GM18951 (cell line): Measurements from ENCODE around the gene NKX2-2.
"Not testable (repeated sequence)": the region's sequence is repeated elsewhere in the genome, so short reads cannot be mapped to it uniquely, and the experiment has no call there.

Source experiments
- POLR2A ChIP-seq: IDR thresholded peaks from 4 replicates; pipeline ENCODE4 v1.6.1; 2011; ENCODE audit warnings: mild to moderate bottlenecking; ENCODE audit not compliant: insufficient read length, insufficient read depth; ENCODE audit errors: extremely low read depth
- in situ Hi-C: fragments of 300-500 bp; cut with MboI; formaldehyde crosslinking; loops from one replicate; pipeline ENCODE4 v1.12.0; 2022; ENCODE audit warnings: low sequenced_read_pairs, mixed read lengths, inconsistent platforms; ENCODE audit not compliant: unreplicated experiment

The NKX2-2 gene

DNA sequence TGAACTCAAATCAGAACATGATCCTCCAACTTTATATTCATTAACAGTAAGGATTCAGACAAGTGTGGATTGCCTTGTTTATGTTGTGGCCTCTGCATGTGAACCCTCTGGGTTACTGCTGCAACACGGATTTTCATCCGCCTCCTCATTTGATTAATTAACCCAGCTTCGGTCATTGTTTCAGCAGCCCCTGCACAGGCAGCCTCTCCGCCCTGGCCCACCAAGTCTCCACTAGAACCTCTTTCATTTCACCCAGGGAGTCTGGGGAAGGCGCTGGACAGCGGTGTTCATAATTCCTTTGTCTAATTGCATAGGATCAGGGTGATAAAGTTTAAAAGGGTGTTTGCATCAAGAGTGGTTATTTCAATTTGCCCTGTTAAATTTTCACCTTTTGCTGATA, 15.7 kb downstream of the NKX2-2 start:
- no peak for TF ChIP-seq POLR2A
- in situ Hi-C loops = no loop called here

DNA sequence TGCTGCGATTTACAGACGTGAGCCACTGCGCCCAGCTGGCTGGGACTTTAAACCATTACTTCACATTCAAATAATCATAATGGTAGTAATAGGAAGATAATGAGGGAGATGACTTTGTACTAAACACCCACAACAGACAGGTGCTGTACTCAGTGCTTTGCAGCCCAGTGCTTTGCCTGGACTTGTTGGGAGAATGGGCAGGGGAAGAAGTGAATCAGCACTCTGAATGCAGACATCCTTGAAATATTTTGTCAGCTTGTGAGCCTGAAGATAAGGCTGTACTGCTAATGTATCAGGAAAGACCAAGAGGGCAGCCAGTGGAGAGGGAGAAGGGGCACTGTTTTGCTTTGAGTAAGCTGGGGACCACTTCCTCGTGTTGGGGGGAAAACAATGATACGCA, 17.4 kb downstream of the NKX2-2 start:
- TF ChIP-seq POLR2A = no peak
- in situ Hi-C loops = no loop called here

DNA sequence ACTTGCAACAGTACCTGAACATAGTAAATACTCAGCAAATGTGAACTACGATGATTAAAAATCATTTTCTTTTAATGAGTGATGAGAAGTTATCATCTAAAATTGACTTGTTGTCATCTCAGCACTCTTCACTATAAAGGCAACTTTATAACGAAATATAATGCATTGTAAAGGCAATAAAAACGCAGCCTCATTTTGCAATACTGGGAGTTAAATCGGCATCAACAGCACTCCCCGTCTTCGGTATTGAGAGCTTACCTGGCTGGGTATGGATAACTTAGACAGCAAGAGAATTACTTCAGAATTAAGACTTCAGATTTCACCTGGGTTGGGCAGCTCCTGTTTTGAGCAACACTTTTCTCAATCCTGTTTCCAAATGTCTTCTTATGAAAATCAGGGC, 20.8 kb downstream of the NKX2-2 start:
- no peak for TF ChIP-seq POLR2A
- in situ Hi-C loops = no loop called here

DNA sequence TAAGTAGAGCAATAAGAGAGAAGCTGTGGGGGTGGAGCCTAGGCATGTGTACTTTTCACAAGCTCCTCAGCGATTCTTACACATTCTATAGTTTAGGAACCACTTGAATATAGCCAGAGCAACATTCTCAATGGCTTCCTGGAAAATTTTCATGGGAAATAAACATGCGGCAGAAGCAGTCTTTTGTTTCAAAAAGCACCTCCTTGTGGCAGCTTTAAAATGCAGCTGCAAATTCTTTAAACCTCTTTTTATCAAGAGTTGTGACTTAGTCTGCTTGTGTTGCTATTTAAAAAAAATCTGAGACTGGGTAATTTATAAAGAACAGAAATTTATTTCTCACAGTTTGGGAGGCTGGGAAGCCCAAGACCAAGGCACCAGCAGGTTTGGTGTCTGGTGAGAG, 23.8 kb downstream of the NKX2-2 start:
- TF ChIP-seq POLR2A = no peak
- in situ Hi-C loops = no loop called here

DNA sequence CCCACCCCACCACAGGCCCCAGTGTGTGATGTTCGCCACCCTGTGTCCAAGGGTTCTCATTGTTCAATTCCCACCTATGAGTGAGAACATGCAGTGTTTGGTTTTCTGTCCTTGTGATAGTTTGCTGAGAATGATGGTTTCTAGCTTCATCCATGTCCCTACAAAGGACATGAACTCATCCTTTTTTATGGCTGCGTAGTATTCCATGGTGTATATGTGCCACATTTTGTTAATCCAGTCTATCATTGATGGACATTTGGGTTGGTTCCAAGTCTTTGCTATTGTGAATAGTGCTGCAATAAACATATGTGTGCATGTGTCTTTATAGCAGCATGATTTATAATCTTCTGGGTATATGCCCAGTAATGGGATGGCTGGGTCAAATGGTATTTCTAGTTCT, 33.7 kb downstream of the NKX2-2 start:
- in situ Hi-C loops = not testable (repeated sequence)

DNA sequence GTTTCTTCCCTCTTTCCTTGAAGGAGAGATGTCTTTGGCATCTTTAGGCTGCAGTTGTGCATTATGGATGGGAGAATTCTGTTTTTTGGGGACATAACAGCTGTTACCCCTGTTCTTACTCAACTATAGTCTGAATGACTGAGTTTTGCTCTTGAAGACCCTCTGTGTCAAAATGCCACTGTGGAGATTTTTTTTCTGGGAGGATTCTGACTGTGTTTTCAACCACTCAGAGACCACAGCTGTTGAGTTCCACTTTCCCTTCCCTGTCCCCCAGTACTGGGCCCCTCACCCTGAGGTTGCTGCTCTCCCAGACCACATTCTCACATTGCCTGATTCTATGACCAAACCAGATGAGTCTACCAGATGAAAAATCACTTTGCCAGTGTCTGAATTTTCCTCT, 48.1 kb downstream of the NKX2-2 start:
- in situ Hi-C loops = no loop called here
- TF ChIP-seq POLR2A = no peak

DNA sequence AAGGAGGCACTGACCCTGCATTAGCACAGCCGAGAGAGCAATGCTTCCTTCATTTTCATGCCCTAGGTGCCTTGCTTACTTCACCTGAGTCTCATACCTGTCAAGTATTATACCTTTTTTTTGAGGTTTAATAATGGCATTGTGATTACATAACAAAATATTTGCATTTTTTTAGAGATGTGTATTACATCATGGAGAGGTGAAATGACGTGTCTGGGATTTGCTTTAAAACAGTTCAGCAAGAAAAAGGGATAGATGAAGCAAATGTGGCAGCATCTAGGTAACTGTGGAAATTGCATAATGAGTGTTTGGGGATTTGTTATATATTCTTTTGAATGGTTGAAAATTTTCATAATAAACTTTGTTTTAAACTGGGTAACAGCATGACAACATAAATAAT, 48.9 kb downstream of the NKX2-2 start:
- in situ Hi-C loops = no loop called here
- TF ChIP-seq POLR2A = no peak
